ENCODE measurements around the gene ATP1A3. TPM values are rescaled to one million over a fixed set of nuclear protein-coding genes. Genes with fewer than 3 reads are reported as not detected.
"Not testable (repeated sequence)": the region's sequence is repeated elsewhere in the genome, so short reads cannot be mapped to it uniquely, and the experiment has no call there.

Gene ATP1A3
- total RNA-seq (2021) (8.5 and 9.0 TPM in 2 replicates), Bru-seq, nascent RNA (percentile 12 among the genes with signal in this experiment), BruChase-seq, experiment 1, labeled RNA remaining after a 2-hour chase (percentile 34 among the genes with signal in this experiment), BruChase-seq, experiment 2, labeled RNA remaining after a 6-hour chase (percentile 46 among the genes with signal in this experiment)
- long read RNA-seq, transcript ATP1A3-215 (23 exons, 3,551 nt) = major isoform, 5 of 13 reads
- long read RNA-seq, partial matches to known transcripts = 4 of 13 reads
- long read RNA-seq, other reads (novel, unspliced or antisense) = 0 of 13 reads

DNA sequence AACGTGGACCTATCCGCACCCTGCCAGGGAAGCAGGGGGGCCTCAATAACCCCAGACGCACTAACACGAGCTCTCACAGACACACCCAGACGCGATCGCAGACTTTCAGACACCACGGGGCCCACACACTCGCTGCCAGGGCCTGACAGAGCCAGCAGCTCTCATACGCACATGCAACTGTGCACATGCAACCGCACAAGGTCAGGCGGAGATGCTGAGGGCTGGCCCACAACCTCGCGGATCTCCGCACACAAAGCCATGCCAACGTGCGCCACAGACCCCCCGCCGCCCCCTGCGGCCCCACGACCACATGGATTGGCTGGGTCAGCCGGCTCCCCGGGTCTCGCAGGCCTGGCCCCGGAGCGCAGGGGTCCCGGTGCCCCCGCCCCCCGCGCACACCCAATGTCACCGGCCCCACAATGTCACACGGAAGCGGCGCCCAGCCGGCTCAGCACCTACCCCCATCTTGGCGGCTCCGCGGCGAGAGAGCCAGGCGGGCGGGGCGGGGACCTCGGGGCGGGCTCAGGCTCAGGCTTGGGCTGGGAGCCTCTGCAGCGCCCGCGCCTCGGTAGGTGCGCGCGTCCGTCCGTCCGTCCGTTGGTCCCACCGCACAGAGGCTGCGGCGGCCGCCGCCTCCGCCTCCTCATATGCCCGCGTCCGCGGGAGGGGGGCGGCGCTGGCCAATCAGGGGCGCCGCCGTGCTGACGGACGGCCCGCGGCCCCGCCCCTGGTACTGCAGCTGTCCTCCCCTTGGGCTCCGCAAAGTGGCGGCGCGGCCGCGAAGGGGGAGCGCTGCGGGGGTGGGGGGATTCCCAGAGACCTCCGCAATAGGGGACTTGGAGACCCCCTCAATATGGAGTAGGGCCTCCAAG is at the start of gene ATP1A3:
TSS of gene ATP1A3 (minus strand) at position 619 of the 872 bp plus-strand sequence. CDS start at position 465, 154 bp downstream.
- intact Hi-C loops (cut with micrococcal nuclease; ENCODE audit: unreplicated experiment) = no loop called here
- Histone ChIP-seq H3K36me3 (ENCODE audit: insufficient read depth, low read length, poor library complexity, severe bottlenecking) (no peaks in the 10 kb centered on the region), H3K4me1 (ENCODE audit: insufficient read depth, low read length, poor library complexity, severe bottlenecking) (peaks cover 12% of the 10 kb centered on the region), H3K4me3 (ENCODE audit: low read depth, low read length, poor library complexity, severe bottlenecking) (peak within 1 kb of the TSS; percentile 55), H3K27ac (ENCODE audit: low read depth, low read length, poor library complexity, severe bottlenecking) (no peak within 1 kb of the TSS), H3K27me3 (replicated peaks; ENCODE audit: insufficient read depth, low read depth, low read length, poor library complexity) (peaks cover 6% of the 10 kb centered on the region), H3K9me3 (ENCODE audit: low read depth, low read length, poor library complexity, severe bottlenecking) (no peaks in the 10 kb centered on the region)
- BruUV-seq (replicated peaks) = no TSS peak
- ChIA-PET POLR2A (ENCODE audit: low non-redundant PET) (no interaction called here), CTCF (interaction anchor here (0.6 kb wide), 1 partner anchor 363 kb away, joined by 6 read pairs; no protein-coding TSS in a partner anchor)
- peak; percentile 80 for DNase-seq (ENCODE audit: low spot score)
- TF ChIP-seq EZH2 (IDR thresholded peaks at IDR 0.05; ENCODE audit: borderline replicate concordance, low read depth, low read length, poor library complexity, severe bottlenecking) = no peak

DNA sequence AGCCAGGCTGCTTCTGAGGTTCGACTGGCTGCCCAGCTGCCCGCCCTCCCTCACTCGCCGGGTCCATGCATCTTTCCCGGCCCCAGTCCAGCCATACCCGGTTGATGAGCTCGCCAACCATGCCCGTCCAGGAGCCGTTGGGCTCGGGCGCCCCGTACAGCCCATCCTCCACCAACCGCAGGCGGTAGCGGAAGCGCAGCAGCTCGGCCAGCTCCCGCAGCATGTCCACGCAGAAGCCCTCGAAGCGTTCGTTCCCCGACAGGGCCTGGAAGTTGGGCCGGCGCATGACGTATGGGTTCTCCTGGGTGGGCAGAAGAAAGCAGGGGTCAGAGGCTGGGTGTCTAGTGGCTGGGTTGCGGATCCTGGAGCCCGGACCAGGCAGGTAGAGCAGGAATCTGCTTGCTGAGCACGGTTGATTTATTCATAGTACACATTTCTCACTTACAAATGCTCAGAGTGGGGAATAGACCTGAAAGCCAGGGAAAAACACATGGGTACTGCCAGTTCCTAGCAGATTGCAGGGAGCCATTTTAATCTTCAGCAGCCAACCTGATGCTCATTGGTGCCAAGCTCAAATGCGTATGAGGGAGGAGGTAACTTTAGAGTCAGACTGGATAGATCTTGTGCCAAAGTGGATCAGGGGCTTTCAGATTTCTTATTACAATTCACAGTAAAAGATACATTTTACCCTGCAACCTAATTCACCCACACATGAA is 48.6 kb upstream of the ATP1A3 start:
- DNase-seq (ENCODE audit: low spot score) = no peak
- intact Hi-C loops (cut with micrococcal nuclease; ENCODE audit: unreplicated experiment) = no loop called here
- peaks cover 9% of the 10 kb centered on the region for H3K36me3 ChIP-seq (ENCODE audit: insufficient read depth, low read length, poor library complexity, severe bottlenecking)
- H3K27ac ChIP-seq (ENCODE audit: low read depth, low read length, poor library complexity, severe bottlenecking) = no peak overlapping the region
- H3K9me3 ChIP-seq (ENCODE audit: low read depth, low read length, poor library complexity, severe bottlenecking) = no peaks in the 10 kb centered on the region
- no peaks in the 10 kb centered on the region for H3K4me1 ChIP-seq (ENCODE audit: insufficient read depth, low read length, poor library complexity, severe bottlenecking)
- ChIA-PET CTCF (no interaction called here), POLR2A (ENCODE audit: low non-redundant PET) (no interaction called here)
- no peak overlapping the region for H3K4me3 ChIP-seq (ENCODE audit: low read depth, low read length, poor library complexity, severe bottlenecking)
- no TSS peak for BruUV-seq (replicated peaks)
- H3K27me3 ChIP-seq (replicated peaks; ENCODE audit: insufficient read depth, low read depth, low read length, poor library complexity) = no peaks in the 10 kb centered on the region
- TF ChIP-seq, protein P1, sequence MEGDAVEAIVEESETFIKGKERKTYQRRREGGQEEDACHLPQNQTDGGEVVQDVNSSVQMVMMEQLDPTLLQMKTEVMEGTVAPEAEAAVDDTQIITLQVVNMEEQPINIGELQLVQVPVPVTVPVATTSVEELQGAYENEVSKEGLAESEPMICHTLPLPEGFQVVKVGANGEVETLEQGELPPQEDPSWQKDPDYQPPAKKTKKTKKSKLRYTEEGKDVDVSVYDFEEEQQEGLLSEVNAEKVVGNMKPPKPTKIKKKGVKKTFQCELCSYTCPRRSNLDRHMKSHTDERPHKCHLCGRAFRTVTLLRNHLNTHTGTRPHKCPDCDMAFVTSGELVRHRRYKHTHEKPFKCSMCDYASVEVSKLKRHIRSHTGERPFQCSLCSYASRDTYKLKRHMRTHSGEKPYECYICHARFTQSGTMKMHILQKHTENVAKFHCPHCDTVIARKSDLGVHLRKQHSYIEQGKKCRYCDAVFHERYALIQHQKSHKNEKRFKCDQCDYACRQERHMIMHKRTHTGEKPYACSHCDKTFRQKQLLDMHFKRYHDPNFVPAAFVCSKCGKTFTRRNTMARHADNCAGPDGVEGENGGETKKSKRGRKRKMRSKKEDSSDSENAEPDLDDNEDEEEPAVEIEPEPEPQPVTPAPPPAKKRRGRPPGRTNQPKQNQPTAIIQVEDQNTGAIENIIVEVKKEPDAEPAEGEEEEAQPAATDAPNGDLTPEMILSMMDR (conservative IDR thresholded peaks at IDR 0.05; ENCODE audit: low read depth, low read length) = no peak
- no peak for TF ChIP-seq EZH2 (IDR thresholded peaks at IDR 0.05; ENCODE audit: borderline replicate concordance, low read depth, low read length, poor library complexity, severe bottlenecking)

DNA sequence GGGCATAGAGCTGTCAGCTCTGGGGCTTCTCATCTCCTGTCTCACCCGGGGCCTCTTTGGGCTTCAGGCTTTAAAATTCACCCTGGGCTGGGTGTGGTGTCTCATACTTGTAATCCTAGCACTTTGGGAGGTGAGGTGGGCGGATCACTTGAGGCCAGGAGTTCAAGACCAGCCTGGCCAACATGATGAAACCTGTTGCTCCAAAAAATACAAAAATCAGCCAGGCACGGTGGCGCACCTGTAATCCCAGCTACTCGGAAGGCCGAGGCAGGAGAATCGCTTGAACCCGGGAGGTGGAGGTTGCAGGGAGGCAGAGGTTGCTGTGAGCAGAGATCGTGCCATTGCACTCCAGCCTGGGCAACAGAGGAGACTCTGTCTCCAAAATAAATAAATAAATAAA is 46.5 kb upstream of the ATP1A3 start:
- BruUV-seq (replicated peaks); H3K36me3 ChIP-seq (ENCODE audit: insufficient read depth, low read length, poor library complexity, severe bottlenecking); H3K4me3 ChIP-seq (ENCODE audit: low read depth, low read length, poor library complexity, severe bottlenecking); H3K4me1 ChIP-seq (ENCODE audit: insufficient read depth, low read length, poor library complexity, severe bottlenecking); DNase-seq (ENCODE audit: low spot score); H3K27ac ChIP-seq (ENCODE audit: low read depth, low read length, poor library complexity, severe bottlenecking); intact Hi-C loops (cut with micrococcal nuclease; ENCODE audit: unreplicated experiment); H3K27me3 ChIP-seq (replicated peaks; ENCODE audit: insufficient read depth, low read depth, low read length, poor library complexity); POLR2A ChIA-PET (ENCODE audit: low non-redundant PET); H3K9me3 ChIP-seq (ENCODE audit: low read depth, low read length, poor library complexity, severe bottlenecking); CTCF ChIA-PET: not testable (repeated sequence)

DNA sequence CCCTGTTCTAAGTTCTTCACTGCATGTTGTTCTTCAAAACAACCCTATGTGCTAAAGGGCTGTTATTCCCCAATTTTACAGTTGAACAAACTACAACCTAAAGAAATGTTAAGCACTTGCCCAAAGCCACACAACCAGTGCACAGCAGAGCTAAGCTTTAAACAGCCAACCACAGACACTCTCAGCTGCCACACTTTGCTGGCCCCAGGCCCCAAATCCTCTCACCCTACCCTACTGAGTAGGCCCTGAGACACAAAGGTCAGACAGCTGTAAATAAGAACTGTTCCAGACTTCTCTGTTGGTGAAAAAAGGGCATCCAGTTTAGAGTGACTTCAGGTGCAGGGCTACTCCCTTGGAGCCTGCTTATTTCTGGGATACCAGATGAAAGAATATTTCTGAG is 46.0 kb upstream of the ATP1A3 start:
- no peak for TF ChIP-seq EZH2 (IDR thresholded peaks at IDR 0.05; ENCODE audit: borderline replicate concordance, low read depth, low read length, poor library complexity, severe bottlenecking)
- TF ChIP-seq, protein P1 (conservative IDR thresholded peaks at IDR 0.05; ENCODE audit: low read depth, low read length) = no peak
- DNase-seq (ENCODE audit: low spot score) = no peak
- CTCF ChIA-PET = no interaction called here
- H3K27ac ChIP-seq (ENCODE audit: low read depth, low read length, poor library complexity, severe bottlenecking) = no peak overlapping the region
- POLR2A ChIA-PET (ENCODE audit: low non-redundant PET) = no interaction called here
- intact Hi-C loops (cut with micrococcal nuclease; ENCODE audit: unreplicated experiment) = no loop called here
- H3K4me1 ChIP-seq (ENCODE audit: insufficient read depth, low read length, poor library complexity, severe bottlenecking) = no peaks in the 10 kb centered on the region
- no TSS peak for BruUV-seq (replicated peaks)
- peaks cover 5% of the 10 kb centered on the region for H3K36me3 ChIP-seq (ENCODE audit: insufficient read depth, low read length, poor library complexity, severe bottlenecking)
- H3K9me3 ChIP-seq (ENCODE audit: low read depth, low read length, poor library complexity, severe bottlenecking) = no peaks in the 10 kb centered on the region
- H3K27me3 ChIP-seq (replicated peaks; ENCODE audit: insufficient read depth, low read depth, low read length, poor library complexity) = no peaks in the 10 kb centered on the region
- H3K4me3 ChIP-seq (ENCODE audit: low read depth, low read length, poor library complexity, severe bottlenecking) = no peak overlapping the region
